Astrocyte (in vitro differentiated cells and primary cell): ENCODE results near the gene CCDC91. TPM values are rescaled to one million over a fixed set of nuclear protein-coding genes. Genes with fewer than 3 reads are reported as not detected.

Experiments used
- DNase-seq: peaks from one replicate; pipeline ENCODE4 v3.0.0-alpha.2; 2010; ENCODE audit warnings: low read depth
- FAIRE-seq: peaks from 2 replicates; lab custom pipeline; 2011; peaks lifted over from hg19 to GRCh38; lab: Jason Lieb, UNC
- H2AFZ ChIP-seq: 2 replicates; pipeline ENCODE4 v1.6.0; 2012; ENCODE audit warnings: low read depth, low read length, inconsistent platforms
- H3K27ac ChIP-seq: 2 replicates; pipeline ENCODE4 v1.5.1; 2011; ENCODE audit warnings: low read depth, low read length, inconsistent platforms
- H3K27me3 ChIP-seq: 2 replicates; pipeline ENCODE4 v1.6.0; 2011; ENCODE audit warnings: low read length, inconsistent platforms; ENCODE audit not compliant: insufficient read depth
- H3K36me3 ChIP-seq: 2 replicates; pipeline ENCODE4 v1.5.1; 2011; ENCODE audit warnings: low read length, inconsistent platforms; ENCODE audit not compliant: insufficient read depth
- H3K4me1 ChIP-seq: 2 replicates; pipeline ENCODE4 v1.5.1; 2011; ENCODE audit warnings: low read length, inconsistent platforms; ENCODE audit not compliant: insufficient read depth
- H3K4me2 ChIP-seq: 2 replicates; pipeline ENCODE4 v1.6.0; 2012; ENCODE audit warnings: low read length, inconsistent platforms
- H3K4me3 ChIP-seq: 2 replicates; pipeline ENCODE4 v1.5.1; 2011; ENCODE audit warnings: low read depth, mild to moderate bottlenecking, low read length, inconsistent platforms; ENCODE audit not compliant: insufficient read depth
- H3K79me2 ChIP-seq: 2 replicates; pipeline ENCODE4 v1.6.0; 2012; ENCODE audit warnings: mild to moderate bottlenecking, low read length, inconsistent platforms; ENCODE audit not compliant: insufficient read depth
- H3K9ac ChIP-seq: 2 replicates; pipeline ENCODE4 v1.6.0; 2012; ENCODE audit warnings: mild to moderate bottlenecking, low read length, inconsistent platforms
- H3K9me3 ChIP-seq: 2 replicates; pipeline ENCODE4 v1.5.1; 2012; ENCODE audit warnings: low read depth, mild to moderate bottlenecking, low read length, inconsistent platforms; ENCODE audit not compliant: insufficient read depth
- H4K20me1 ChIP-seq: 2 replicates; pipeline ENCODE4 v1.6.0; 2012; ENCODE audit warnings: low read length, inconsistent platforms; ENCODE audit not compliant: insufficient read depth
- H3K27ac Mint-ChIP-seq: one replicate; pipeline ENCODE4 v1.8.0; 2021; ENCODE audit warnings: mild to moderate bottlenecking, mixed read lengths; ENCODE audit not compliant: unreplicated experiment
- H3K27me3 Mint-ChIP-seq: one replicate; pipeline ENCODE4 v1.8.0; 2021; ENCODE audit warnings: low read depth, mixed read lengths; ENCODE audit not compliant: unreplicated experiment
- H3K36me3 Mint-ChIP-seq: one replicate; pipeline ENCODE4 v1.8.0; 2021; ENCODE audit warnings: low read depth, mixed read lengths; ENCODE audit not compliant: unreplicated experiment
- H3K4me1 Mint-ChIP-seq: one replicate; pipeline ENCODE4 v1.8.0; 2021; ENCODE audit warnings: low read depth, mixed read lengths; ENCODE audit not compliant: unreplicated experiment
- H3K4me3 Mint-ChIP-seq: one replicate; pipeline ENCODE4 v1.8.0; 2021; ENCODE audit warnings: mild to moderate bottlenecking, moderate library complexity, mixed read lengths; ENCODE audit not compliant: unreplicated experiment
- H3K9me3 Mint-ChIP-seq: one replicate; pipeline ENCODE4 v1.8.0; 2021; ENCODE audit warnings: mild to moderate bottlenecking, mixed read lengths; ENCODE audit not compliant: unreplicated experiment
- CTCF ChIP-seq: IDR thresholded peaks from 2 replicates; pipeline ENCODE4 v1.5.1; 2011; ENCODE audit warnings: low read depth, mild to moderate bottlenecking, inconsistent platforms, low read length, moderate library complexity; ENCODE audit not compliant: insufficient read depth
- EZH2 ChIP-seq: IDR thresholded peaks from 2 replicates; pipeline ENCODE4 v1.6.1; 2012; ENCODE audit warnings: mild to moderate bottlenecking, low read length, inconsistent platforms; ENCODE audit not compliant: insufficient read depth
- total RNA-seq: library from RNA; stranded (reverse); gene quantifications from 2 replicates; pipeline ENCODE4 v1.2.1, GENCODE V29; 2021

Gene CCDC91
- total RNA-seq, 1 donor from 2014 or later, result 19.3 TPM

- Histone ChIP-seq H3K9ac (no peak overlapping the region), H3K4me1 (no peaks in the 10 kb centered on the region), H2AFZ (no peak overlapping the region), H4K20me1 (no peaks in the 10 kb centered on the region), H3K27ac (no peak overlapping the region), H3K27me3 (no peaks in the 10 kb centered on the region), H3K9me3 (peaks cover 4% of the 10 kb centered on the region), H3K79me2 (no peaks in the 10 kb centered on the region), H3K4me2 (no peak overlapping the region), H3K36me3 (no peaks in the 10 kb centered on the region), H3K4me3 (no peak overlapping the region)
- H3K4me1 Mint-ChIP-seq, result peaks cover 5% of the 10 kb centered on the region
- H3K9me3 Mint-ChIP-seq, result peaks cover 4% of the 10 kb centered on the region
- H3K36me3 Mint-ChIP-seq, result peaks cover 9% of the 10 kb centered on the region
- no peak overlapping the region for H3K4me3 Mint-ChIP-seq
- TF ChIP-seq EZH2 (no peak), CTCF (no peak)
- DNase-seq (no peak), FAIRE-seq (no peak)
- no peak overlapping the region for H3K27ac Mint-ChIP-seq
- no peaks in the 10 kb centered on the region for H3K27me3 Mint-ChIP-seq
Observed at GRCh38 chr12:28268608-28269229, 78.5 kb downstream of the CCDC91 start.

GRCh38 chr12:28269851-28270250 lies 79.6 kb downstream of the CCDC91 start:
- H3K4me1 ChIP-seq, result no peaks in the 10 kb centered on the region
- H3K36me3 Mint-ChIP-seq, result peaks cover 12% of the 10 kb centered on the region

More at GRCh38 chr12:28269851-28270250, 79.6 kb downstream of the CCDC91 start:
- Mint-ChIP-seq H3K4me3 (no peak overlapping the region), H3K27me3 (no peaks in the 10 kb centered on the region), H3K4me1 (peaks cover 5% of the 10 kb centered on the region), H3K27ac (no peak overlapping the region), H3K9me3 (peaks cover 4% of the 10 kb centered on the region)
- FAIRE-seq, result no peak
- H3K4me2 ChIP-seq, result no peak overlapping the region
- H3K79me2 ChIP-seq, result no peaks in the 10 kb centered on the region
- no peak for DNase-seq
- peaks cover 4% of the 10 kb centered on the region for H3K9me3 ChIP-seq
- H3K36me3 ChIP-seq, result no peaks in the 10 kb centered on the region
- no peak overlapping the region for H3K4me3 ChIP-seq
- no peak for TF ChIP-seq CTCF
- no peak for TF ChIP-seq EZH2
- H3K9ac ChIP-seq, result no peak overlapping the region
- H4K20me1 ChIP-seq, result no peaks in the 10 kb centered on the region
- H3K27me3 ChIP-seq, result no peaks in the 10 kb centered on the region
- H2AFZ ChIP-seq, result no peak overlapping the region
- no peak overlapping the region for H3K27ac ChIP-seq
